ENCODE data around the gene TRPM5. TPM values are rescaled to one million over a fixed set of nuclear protein-coding genes. Genes with fewer than 3 reads are reported as not detected.

TRPM5 gene
- total and polyA plus RNA-seq, 2 experiments from 2014 or later = not detected

DNA sequence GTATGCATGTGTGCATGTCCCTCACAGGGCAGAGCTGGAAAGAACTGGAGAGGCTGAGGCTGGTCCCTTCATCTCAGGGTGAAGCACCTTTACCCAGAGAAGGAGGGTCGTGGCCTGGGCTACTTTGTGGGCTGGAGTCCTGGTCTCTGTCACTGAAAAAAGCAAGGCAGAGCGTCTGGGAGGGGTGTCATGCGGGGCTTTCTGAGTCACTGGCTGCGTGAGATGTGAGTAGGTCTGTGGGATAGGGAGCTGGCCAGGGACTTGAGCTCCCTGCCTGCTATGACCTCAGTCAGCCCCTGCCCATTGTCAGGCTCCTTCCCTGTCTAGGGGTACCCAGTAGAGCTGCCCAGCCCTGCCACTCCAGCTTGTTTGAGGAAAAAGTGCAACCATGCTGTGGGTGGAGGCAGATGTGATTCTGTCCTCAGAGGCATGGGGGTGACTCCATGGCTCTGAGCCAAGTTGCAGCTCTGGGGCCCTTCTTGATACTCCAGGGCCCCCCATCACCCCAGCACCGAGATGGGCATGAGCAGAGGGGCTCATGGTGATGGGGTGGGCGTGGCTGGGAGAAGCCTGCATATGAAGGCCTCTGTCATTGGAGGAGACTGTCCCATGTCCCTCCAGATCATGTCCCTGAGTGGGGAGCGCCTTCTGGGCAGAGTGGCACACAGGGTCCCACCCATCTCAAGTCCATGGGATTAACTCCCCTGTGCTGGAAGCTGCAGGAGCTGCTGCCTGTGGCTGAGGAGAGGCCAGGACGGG lies 28.3 kb upstream of the TRPM5 start:
- DNase-seq (ENCODE audit: low spot score) (no peak), ATAC-seq (no peak)
- no peak for TF ChIP-seq POLR2AphosphoS5 (IDR thresholded peaks at IDR 0.05; ENCODE audit: low read depth)
- no peak for TF ChIP-seq CTCF (conservative IDR thresholded peaks at IDR 0.05; ENCODE audit: low read depth in 2 of 2)
- TF ChIP-seq JUNB (IDR thresholded peaks at IDR 0.05; ENCODE audit: unreplicated experiment) = no peak
- TF ChIP-seq EZH2 (IDR thresholded peaks at IDR 0.05; ENCODE audit: low read depth, unreplicated experiment) = no peak
- TF ChIP-seq ZNF331 (CRISPR knock-in tag; IDR thresholded peaks at IDR 0.05; ENCODE audit: low read depth) = no peak
- TF ChIP-seq NANOG (IDR thresholded peaks at IDR 0.05; ENCODE audit: borderline replicate concordance) = no peak
- TF ChIP-seq REST (IDR thresholded peaks at IDR 0.05; ENCODE audit: unreplicated experiment) = no peak
- TF ChIP-seq ETS1 (IDR thresholded peaks at IDR 0.05) = no peak
- no peak for TF ChIP-seq CREB1 (CRISPR knock-in tag; IDR thresholded peaks at IDR 0.05; ENCODE audit: low read depth)
- no peak for TF ChIP-seq EZH2phosphoT487 (IDR thresholded peaks at IDR 0.05; ENCODE audit: unreplicated experiment)
- no peak for TF ChIP-seq STAT1 (IDR thresholded peaks at IDR 0.05; ENCODE audit: unreplicated experiment)
- TF ChIP-seq ZNF462 (CRISPR knock-in tag; IDR thresholded peaks at IDR 0.05) = no peak
- TF ChIP-seq ZNF114 (CRISPR knock-in tag; IDR thresholded peaks at IDR 0.05) = no peak
- Histone ChIP-seq H3K79me2 (replicated peaks; ENCODE audit: insufficient read depth) (no peaks in the 10 kb centered on the region), H3K4me3 (no peak overlapping the region), H3K36me3 (ENCODE audit: insufficient read depth) (no peaks in the 10 kb centered on the region), H3K4me2 (no peak overlapping the region), H3K27ac (ENCODE audit: low read depth) (no peak overlapping the region), H3K27me3 (ENCODE audit: insufficient read depth) (peaks cover 54% of the 10 kb centered on the region), H3K4me1 (ENCODE audit: insufficient read depth) (no peaks in the 10 kb centered on the region), H3K9me2 (ENCODE audit: insufficient read depth) (no peaks in the 10 kb centered on the region), H3F3A (replicated peaks; ENCODE audit: low read depth) (no peaks in the 10 kb centered on the region), H4K20me1 (replicated peaks; ENCODE audit: insufficient read depth) (no peaks in the 10 kb centered on the region), H2AFZ (no peak overlapping the region)
- Mint-ChIP-seq H3K36me3 (ENCODE audit: low read depth) (no peaks in the 10 kb centered on the region), H3K27me3 (ENCODE audit: insufficient read depth, low read depth, poor library complexity) (peaks cover 52% of the 10 kb centered on the region), H3K27ac (no peak overlapping the region), H3K4me3 (no peak overlapping the region), H3K9me3 (peaks cover 5% of the 10 kb centered on the region), H3K4me1 (no peaks in the 10 kb centered on the region)

Measured in GM23338 (cell line).